Tibial nerve (tissue), 4 donors: ENCODE results near the gene SPRYD3.
"Not testable (repeated sequence)": the region's sequence is repeated elsewhere in the genome, so short reads cannot be mapped to it uniquely, and the experiment has no call there.

Experiments used
- CTCF ChIP-seq, 5 experiments: fragments of 200-600 bp in 3 of 5; fragments of 450-650 bp in 2 of 5; sonication (generic) in 3 of 5; IDR thresholded peaks; one replicate each; pipeline ENCODE4 v1.5.1; 2016 to 2019; ENCODE audit warnings: antibody characterized with exemption in 5 of 5, mild to moderate bottlenecking in 3 of 5, moderate library complexity in 2 of 5
- EP300 ChIP-seq, 2 donors: sonication (generic); formaldehyde crosslinking; IDR thresholded peaks; one replicate each; pipeline ENCODE4 v1.6.1; 2017; ENCODE audit warnings: antibody characterized with exemption in 2 of 2, mild to moderate bottlenecking in 1 of 2
- POLR2A ChIP-seq, 2 donors: fragments of 450-650 bp; IDR thresholded peaks; one replicate each; pipeline ENCODE4 v1.6.1; 2017; ENCODE audit warnings: antibody characterized with exemption in 2 of 2, mild to moderate bottlenecking in 2 of 2, moderate library complexity in 2 of 2

GRCh38 chr12:53094796-53095595 is 15.8 kb upstream of the SPRYD3 start:
- not testable (repeated sequence) for TF ChIP-seq CTCF, POLR2A, EP300 (IDR thresholded peaks at IDR 0.05)
